ENCODE measurements around the gene GOLGA8T.
"Not testable (repeated sequence)": the region's sequence is repeated elsewhere in the genome, so short reads cannot be mapped to it uniquely, and the experiment has no call there.

The GOLGA8T gene

GRCh38 chr15:30187429-30187828, 52.6 kb downstream of the GOLGA8T start:
- not testable (repeated sequence) for H3K4me3 ChIP-seq (replicated peaks in 1 of 2; ENCODE audit: low read depth in 2 of 2, low read length in 2 of 2); DNase-seq (ENCODE audit: low read depth in 2 of 2)

- not testable (repeated sequence) for H3K4me3 ChIP-seq (replicated peaks in 1 of 2; ENCODE audit: low read depth in 2 of 2, low read length in 2 of 2); DNase-seq (ENCODE audit: low read depth in 2 of 2)
Observed at GRCh38 chr15:30189754-30190153, 54.9 kb downstream of the GOLGA8T start.

- not testable (repeated sequence) for DNase-seq (ENCODE audit: low read depth in 2 of 2); H3K4me3 ChIP-seq (replicated peaks in 1 of 2; ENCODE audit: low read depth in 2 of 2, low read length in 2 of 2)
Observed at GRCh38 chr15:30191143-30191542, 56.3 kb downstream of the GOLGA8T start.

- not testable (repeated sequence) for DNase-seq (ENCODE audit: low read depth in 2 of 2); H3K4me3 ChIP-seq (replicated peaks in 1 of 2; ENCODE audit: low read depth in 2 of 2, low read length in 2 of 2)
Observed at GRCh38 chr15:30191639-30192038, 56.8 kb downstream of the GOLGA8T start.

- H3K4me3 ChIP-seq (replicated peaks in 1 of 2; ENCODE audit: low read depth in 2 of 2, low read length in 2 of 2); DNase-seq (ENCODE audit: low read depth in 2 of 2): not testable (repeated sequence)
Observed at GRCh38 chr15:30192119-30192745, 57.4 kb downstream of the GOLGA8T start.

GRCh38 chr15:30192892-30193291, 58.0 kb downstream of the GOLGA8T start:
- not testable (repeated sequence) for DNase-seq (ENCODE audit: low read depth in 2 of 2); H3K4me3 ChIP-seq (replicated peaks in 1 of 2; ENCODE audit: low read depth in 2 of 2, low read length in 2 of 2)
